Activated CD4-positive, alpha-beta T cell treated with anti-CD3 and anti-CD28 coated beads, Interleukin-2, amount 10 ng/mL, durations not matched to agents 24 days and 14 days (primary cell): Measurements from ENCODE around the gene SLAMF8. TPM values are rescaled to one million over a fixed set of nuclear protein-coding genes. Genes with fewer than 3 reads are reported as not detected.

ENCODE experiments used
- DNase-seq: peaks from one replicate; pipeline ENCODE4 v3.0.0; 2022
- H3K27ac Mint-ChIP-seq: one replicate; pipeline ENCODE4 v1.8.0; 2022; ENCODE audit warnings: mild to moderate bottlenecking, mixed read lengths
- H3K27me3 Mint-ChIP-seq: one replicate; pipeline ENCODE4 v1.8.0; 2022; ENCODE audit warnings: mixed read lengths
- H3K36me3 Mint-ChIP-seq: one replicate; pipeline ENCODE4 v1.8.0; 2022; ENCODE audit warnings: low read depth, mild to moderate bottlenecking, mixed read lengths
- H3K4me1 Mint-ChIP-seq: one replicate; pipeline ENCODE4 v1.8.0; 2021; ENCODE audit warnings: mixed read lengths
- H3K4me3 Mint-ChIP-seq: one replicate; pipeline ENCODE4 v1.8.0; 2022; ENCODE audit warnings: mild to moderate bottlenecking, moderate library complexity, mixed read lengths
- H3K9me3 Mint-ChIP-seq: one replicate; pipeline ENCODE4 v1.8.0; 2021; ENCODE audit warnings: mixed read lengths
- intact Hi-C: fragments of 100-400 bp; cut with micrococcal nuclease; formaldehyde crosslinking; loops from one replicate; pipeline ENCODE4 v1.15.1; 2023
- total RNA-seq: library from RNA; stranded (reverse); gene quantifications from 2 replicates; pipeline ENCODE4 v1.2.3, GENCODE V29; 2022

Gene SLAMF8
- total RNA-seq, 1 donor from 2014 or later, result 1.1 TPM

- intact Hi-C loops, result no loop called here
- Mint-ChIP-seq H3K27ac (no peak within 1 kb of the TSS), H3K4me3 (no peak within 1 kb of the TSS), H3K36me3 (no peaks in the 10 kb centered on the region), H3K4me1 (peaks cover 14% of the 10 kb centered on the region), H3K27me3 (peaks cover 9% of the 10 kb centered on the region), H3K9me3 (no peaks in the 10 kb centered on the region)
- DNase-seq, result no peak
These were observed 35.9 kb downstream of the SLAMF8 start, which contains the start of gene VSIG8 for GRCh38 chr1:159862557-159862956. VSIG8 (minus strand) TSS chr1:159862657; CDS start chr1:159862521, 136 bp downstream.

- Mint-ChIP-seq H3K36me3 (no peaks in the 10 kb centered on the region), H3K27me3 (peaks cover 9% of the 10 kb centered on the region), H3K27ac (no peak overlapping the region), H3K4me1 (peaks cover 18% of the 10 kb centered on the region), H3K9me3 (no peaks in the 10 kb centered on the region), H3K4me3 (no peak overlapping the region)
- intact Hi-C loops, result no loop called here
- no peak for DNase-seq
These were observed 37.6 kb downstream of the SLAMF8 start for GRCh38 chr1:159864262-159864661.

- Mint-ChIP-seq H3K4me3 (no peak overlapping the region), H3K36me3 (no peaks in the 10 kb centered on the region), H3K4me1 (peaks cover 18% of the 10 kb centered on the region), H3K27ac (no peak overlapping the region), H3K9me3 (no peaks in the 10 kb centered on the region), H3K27me3 (peaks cover 9% of the 10 kb centered on the region)
- DNase-seq, result no peak
- intact Hi-C loops, result no loop called here
These were observed 39.4 kb downstream of the SLAMF8 start for GRCh38 chr1:159866066-159866465.

- peaks cover 7% of the 10 kb centered on the region for H3K27me3 Mint-ChIP-seq
- peaks cover 18% of the 10 kb centered on the region for H3K4me1 Mint-ChIP-seq
- H3K36me3 Mint-ChIP-seq, result no peaks in the 10 kb centered on the region
- no peaks in the 10 kb centered on the region for H3K9me3 Mint-ChIP-seq
- intact Hi-C loops, result no loop called here
- no peak overlapping the region for H3K4me3 Mint-ChIP-seq
- DNase-seq, result no peak
- H3K27ac Mint-ChIP-seq, result no peak overlapping the region
These were observed 40.4 kb downstream of the SLAMF8 start for GRCh38 chr1:159866905-159867663.

- H3K4me1 Mint-ChIP-seq, result peaks cover 18% of the 10 kb centered on the region
- intact Hi-C loops, result no loop called here
- peaks cover 7% of the 10 kb centered on the region for H3K27me3 Mint-ChIP-seq
- H3K4me3 Mint-ChIP-seq, result no peak overlapping the region
- H3K9me3 Mint-ChIP-seq, result no peaks in the 10 kb centered on the region
- DNase-seq, result no peak
- H3K27ac Mint-ChIP-seq, result no peak overlapping the region
- no peaks in the 10 kb centered on the region for H3K36me3 Mint-ChIP-seq
These were observed 41.0 kb downstream of the SLAMF8 start for GRCh38 chr1:159867664-159868026.

DNA sequence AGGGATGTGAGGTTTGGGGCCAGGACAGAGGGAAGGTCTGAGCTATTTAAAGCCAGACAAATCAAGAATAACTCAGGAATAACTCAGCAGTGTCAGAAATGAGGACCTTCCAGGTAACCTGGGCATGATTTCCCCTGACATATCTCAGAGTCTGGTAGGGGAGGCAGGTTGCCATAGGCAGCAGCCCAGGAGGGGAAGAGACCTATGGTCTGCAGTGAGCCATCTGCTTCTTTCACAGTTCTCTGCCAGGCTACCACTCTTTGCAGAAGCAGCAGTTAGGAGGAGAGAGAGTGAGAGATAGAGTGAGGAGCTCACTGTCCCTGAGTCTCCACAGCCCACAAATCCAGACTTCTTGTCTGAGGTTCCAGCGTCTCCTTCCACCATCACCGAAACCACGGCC lies 42.1 kb downstream of the SLAMF8 start:
- DNase-seq, result no peak
- peaks cover 7% of the 10 kb centered on the region for H3K27me3 Mint-ChIP-seq
- H3K4me3 Mint-ChIP-seq, result no peak overlapping the region
- intact Hi-C loops, result no loop called here
- H3K27ac Mint-ChIP-seq, result no peak overlapping the region
- no peaks in the 10 kb centered on the region for H3K9me3 Mint-ChIP-seq
- H3K36me3 Mint-ChIP-seq, result no peaks in the 10 kb centered on the region
- peaks cover 18% of the 10 kb centered on the region for H3K4me1 Mint-ChIP-seq

DNA sequence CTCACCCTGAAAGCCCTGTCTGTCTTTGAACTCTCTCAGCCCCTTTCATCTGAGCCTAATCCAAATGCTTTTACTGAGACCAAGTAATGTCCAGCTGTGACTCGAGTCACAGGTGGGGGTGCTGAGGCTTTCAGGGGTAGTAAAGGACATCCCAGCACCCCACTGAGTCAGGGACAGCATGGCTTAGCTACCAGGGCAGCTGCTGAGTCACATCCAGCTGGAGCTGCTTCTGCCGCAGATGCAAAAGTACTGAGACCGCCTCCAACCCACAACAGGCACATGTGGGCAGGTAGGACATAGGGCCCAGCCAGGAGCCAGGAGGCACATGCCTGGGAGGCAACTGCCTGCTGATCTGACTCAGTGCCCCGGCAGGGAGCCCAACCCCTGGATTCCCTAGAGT lies 42.5 kb downstream of the SLAMF8 start:
- H3K4me1 Mint-ChIP-seq, result peaks cover 17% of the 10 kb centered on the region
- H3K27ac Mint-ChIP-seq, result no peak overlapping the region
- H3K27me3 Mint-ChIP-seq, result peaks cover 6% of the 10 kb centered on the region
- no peaks in the 10 kb centered on the region for H3K9me3 Mint-ChIP-seq
- H3K4me3 Mint-ChIP-seq, result no peak overlapping the region
- no peaks in the 10 kb centered on the region for H3K36me3 Mint-ChIP-seq
- intact Hi-C loops, result no loop called here
- no peak for DNase-seq

GRCh38 chr1:159869607-159870006 lies 42.9 kb downstream of the SLAMF8 start:
- Mint-ChIP-seq H3K36me3 (no peaks in the 10 kb centered on the region), H3K9me3 (no peaks in the 10 kb centered on the region), H3K27me3 (peaks cover 3% of the 10 kb centered on the region), H3K4me3 (no peak overlapping the region), H3K4me1 (peaks cover 14% of the 10 kb centered on the region), H3K27ac (no peak overlapping the region)
- intact Hi-C loops, result no loop called here
- DNase-seq, result no peak

- Mint-ChIP-seq H3K9me3 (no peaks in the 10 kb centered on the region), H3K27me3 (peaks cover 3% of the 10 kb centered on the region), H3K4me1 (peaks cover 14% of the 10 kb centered on the region), H3K4me3 (no peak overlapping the region), H3K27ac (no peak overlapping the region), H3K36me3 (no peaks in the 10 kb centered on the region)
- DNase-seq, result no peak
- intact Hi-C loops, result no loop called here
These were observed 44.0 kb downstream of the SLAMF8 start for GRCh38 chr1:159870704-159871103.

DNA sequence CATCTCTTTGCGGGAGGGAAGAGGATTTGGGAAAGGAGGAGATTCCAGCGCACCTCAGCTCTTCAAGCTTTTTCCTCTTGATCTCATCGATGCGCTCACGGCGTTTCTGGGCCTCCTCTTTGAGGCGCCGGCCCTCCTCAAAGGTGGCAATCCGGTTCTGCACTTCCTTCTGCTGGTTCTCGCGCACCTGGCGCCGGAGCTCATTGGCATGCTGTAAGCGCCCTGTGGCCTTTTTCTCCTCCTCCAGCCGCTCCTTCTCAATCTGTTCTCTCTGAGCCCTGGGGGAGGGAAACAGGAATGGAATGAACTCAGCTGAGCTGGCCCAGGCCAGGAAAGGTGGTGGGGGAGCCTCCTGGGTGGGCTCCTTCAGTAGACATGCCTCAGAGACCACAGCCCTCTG lies 46.2 kb downstream of the SLAMF8 start:
- Mint-ChIP-seq H3K4me1 (peaks cover 4% of the 10 kb centered on the region), H3K27me3 (peaks cover 3% of the 10 kb centered on the region), H3K36me3 (no peaks in the 10 kb centered on the region), H3K27ac (no peak overlapping the region), H3K4me3 (no peak overlapping the region), H3K9me3 (no peaks in the 10 kb centered on the region)
- intact Hi-C loops, result no loop called here
- no peak for DNase-seq

DNA sequence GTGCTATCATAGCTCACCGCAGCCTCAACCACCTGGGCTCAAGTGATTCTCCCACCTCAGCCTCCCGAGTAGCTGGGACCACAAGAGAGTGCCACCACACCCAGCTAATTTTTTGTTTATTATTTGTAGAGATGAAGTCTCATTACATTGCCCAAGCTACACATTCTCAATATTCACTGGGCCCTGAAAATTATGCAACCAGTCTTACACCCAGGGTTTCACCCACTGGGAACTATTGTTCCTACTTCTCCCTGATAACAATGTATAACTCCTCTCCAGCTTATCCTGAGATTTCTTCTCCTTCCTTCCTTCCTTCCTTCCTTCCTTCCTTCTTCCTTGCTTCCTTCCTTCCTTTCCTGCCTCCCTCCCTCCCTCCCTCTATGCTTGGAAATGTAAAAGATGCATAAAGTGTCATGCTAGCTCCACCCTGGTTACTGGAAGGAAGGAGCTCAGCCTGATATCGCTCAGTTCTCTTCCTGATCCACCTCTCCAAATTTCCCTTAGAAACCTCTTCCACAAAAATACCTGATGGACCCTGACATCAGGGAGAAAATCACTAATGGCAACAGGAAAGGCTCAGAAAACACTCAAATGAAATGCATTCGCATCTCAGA lies 47.0 kb downstream of the SLAMF8 start:
- no peaks in the 10 kb centered on the region for H3K9me3 Mint-ChIP-seq
- intact Hi-C loops, result no loop called here
- H3K27me3 Mint-ChIP-seq, result peaks cover 3% of the 10 kb centered on the region
- H3K4me3 Mint-ChIP-seq, result no peak overlapping the region
- no peak overlapping the region for H3K27ac Mint-ChIP-seq
- no peak for DNase-seq
- peaks cover 4% of the 10 kb centered on the region for H3K4me1 Mint-ChIP-seq
- H3K36me3 Mint-ChIP-seq, result no peaks in the 10 kb centered on the region

DNA sequence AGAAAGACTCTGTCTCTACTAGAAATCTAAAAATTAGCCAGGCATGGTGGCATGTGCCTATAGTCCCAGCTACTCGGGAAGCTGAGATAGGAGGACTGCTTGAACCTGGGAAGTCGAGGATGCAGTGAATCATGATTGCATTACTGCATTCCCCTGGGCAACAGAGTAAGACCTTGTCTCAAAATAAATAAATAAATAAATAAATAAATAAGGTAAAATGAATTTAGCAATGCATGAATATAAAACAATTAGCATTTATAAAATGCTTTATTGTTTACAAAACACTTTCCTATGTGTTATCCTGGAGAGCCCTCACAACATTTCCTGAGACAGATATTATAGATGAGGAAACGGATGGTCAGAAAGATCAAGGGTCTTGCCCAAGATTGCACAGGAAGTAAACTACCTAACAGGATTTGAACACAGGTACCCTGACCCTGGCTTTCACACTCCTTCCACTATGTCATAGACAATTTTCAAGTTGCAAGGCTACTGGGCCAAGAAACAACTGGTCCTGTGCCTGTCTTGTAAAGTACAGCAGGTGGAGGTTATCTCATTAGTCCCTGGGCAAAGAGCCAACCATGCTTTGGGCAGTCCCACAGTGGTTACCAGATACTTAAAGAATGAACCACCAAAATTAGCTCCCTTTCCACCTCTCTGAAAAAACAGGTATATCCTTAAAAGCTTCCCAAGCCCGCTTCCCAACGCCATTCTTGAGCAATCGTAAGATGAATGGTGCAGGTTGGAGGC lies 51.2 kb downstream of the SLAMF8 start:
- H3K36me3 Mint-ChIP-seq, result no peaks in the 10 kb centered on the region
- no peak overlapping the region for H3K27ac Mint-ChIP-seq
- intact Hi-C loops, result no loop called here
- no peak overlapping the region for H3K4me3 Mint-ChIP-seq
- no peaks in the 10 kb centered on the region for H3K4me1 Mint-ChIP-seq
- no peaks in the 10 kb centered on the region for H3K9me3 Mint-ChIP-seq
- H3K27me3 Mint-ChIP-seq, result peaks cover 3% of the 10 kb centered on the region
- DNase-seq, result no peak

DNA sequence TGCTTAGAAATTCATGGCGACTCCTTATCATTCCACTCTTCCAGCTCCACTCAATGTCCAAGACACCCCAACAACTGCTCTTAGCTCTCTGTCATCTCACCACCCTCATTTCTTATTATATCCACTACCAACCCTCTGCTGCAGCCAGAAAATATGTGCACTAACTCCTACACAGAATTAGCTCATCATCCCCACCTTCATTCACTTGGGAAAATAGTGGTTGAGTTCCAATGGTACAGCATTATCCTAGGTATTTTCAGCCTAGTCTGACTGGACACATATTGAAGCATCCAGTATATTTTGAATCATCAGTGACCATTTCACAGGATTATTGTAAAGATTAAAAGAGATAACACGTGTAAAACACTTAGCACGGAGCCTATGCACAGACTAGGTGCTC lies 52.5 kb downstream of the SLAMF8 start:
- H3K4me3 Mint-ChIP-seq, result no peak overlapping the region
- H3K4me1 Mint-ChIP-seq, result no peaks in the 10 kb centered on the region

GRCh38 chr1:159879977-159880376 lies 53.3 kb downstream of the SLAMF8 start:
- Mint-ChIP-seq H3K9me3 (no peaks in the 10 kb centered on the region), H3K4me3 (no peak overlapping the region), H3K36me3 (no peaks in the 10 kb centered on the region), H3K27ac (no peak overlapping the region), H3K27me3 (peaks cover 3% of the 10 kb centered on the region), H3K4me1 (no peaks in the 10 kb centered on the region)
- intact Hi-C loops, result no loop called here
- no peak for DNase-seq

More for the DNA sequence above, 52.5 kb downstream of the SLAMF8 start:
- Mint-ChIP-seq H3K27ac (no peak overlapping the region), H3K9me3 (no peaks in the 10 kb centered on the region), H3K27me3 (peaks cover 3% of the 10 kb centered on the region), H3K36me3 (no peaks in the 10 kb centered on the region)
- no peak for DNase-seq
- intact Hi-C loops, result no loop called here
